Cerebellar nuclear complex (tissue), 1 donor: ENCODE measurements around the gene ARHGEF25.
"Not testable (repeated sequence)": the region's sequence is repeated elsewhere in the genome, so short reads cannot be mapped to it uniquely, and the experiment has no call there.

ENCODE experiments used
- DNase-seq, 2 experiments: peaks; one replicate each; lab custom pipeline; 2025; lab: John Stamatoyannopoulos, UW

ARHGEF25 gene

DNA sequence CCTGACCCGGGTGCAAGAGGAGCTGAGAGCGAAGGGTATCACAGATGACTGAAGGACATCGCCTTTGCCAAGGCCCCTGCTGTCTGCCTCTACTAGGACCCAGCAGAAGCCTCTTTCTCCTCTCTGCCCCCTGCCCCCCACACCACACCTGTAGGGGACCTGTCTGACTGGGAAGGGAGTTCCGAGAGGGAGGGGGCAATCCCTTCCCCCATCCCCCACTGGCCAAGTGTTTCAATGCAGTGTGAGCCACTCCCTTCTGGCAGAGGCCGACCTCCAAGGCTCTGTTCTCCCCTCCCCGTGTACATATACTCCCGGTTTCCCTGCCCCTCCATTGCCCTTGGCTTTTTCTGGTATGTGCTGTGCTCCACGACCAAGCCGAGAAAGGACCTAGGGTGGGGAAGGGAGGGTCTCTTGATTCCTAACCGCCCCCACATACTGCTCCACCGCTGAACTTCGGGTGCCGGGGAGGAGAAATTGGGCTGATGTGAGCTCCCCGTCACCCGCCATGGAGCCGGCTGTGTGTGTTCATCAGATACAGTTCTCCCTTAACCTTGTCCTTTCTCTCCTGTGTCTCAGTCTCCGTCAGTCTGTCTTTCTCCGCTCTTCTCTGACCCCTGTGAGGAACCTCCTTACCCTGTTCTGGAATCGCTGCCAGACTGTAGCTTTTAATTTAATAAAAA is 2.0 kb upstream of the ARHGEF25 start:
- DNase-seq: no peak

DNA sequence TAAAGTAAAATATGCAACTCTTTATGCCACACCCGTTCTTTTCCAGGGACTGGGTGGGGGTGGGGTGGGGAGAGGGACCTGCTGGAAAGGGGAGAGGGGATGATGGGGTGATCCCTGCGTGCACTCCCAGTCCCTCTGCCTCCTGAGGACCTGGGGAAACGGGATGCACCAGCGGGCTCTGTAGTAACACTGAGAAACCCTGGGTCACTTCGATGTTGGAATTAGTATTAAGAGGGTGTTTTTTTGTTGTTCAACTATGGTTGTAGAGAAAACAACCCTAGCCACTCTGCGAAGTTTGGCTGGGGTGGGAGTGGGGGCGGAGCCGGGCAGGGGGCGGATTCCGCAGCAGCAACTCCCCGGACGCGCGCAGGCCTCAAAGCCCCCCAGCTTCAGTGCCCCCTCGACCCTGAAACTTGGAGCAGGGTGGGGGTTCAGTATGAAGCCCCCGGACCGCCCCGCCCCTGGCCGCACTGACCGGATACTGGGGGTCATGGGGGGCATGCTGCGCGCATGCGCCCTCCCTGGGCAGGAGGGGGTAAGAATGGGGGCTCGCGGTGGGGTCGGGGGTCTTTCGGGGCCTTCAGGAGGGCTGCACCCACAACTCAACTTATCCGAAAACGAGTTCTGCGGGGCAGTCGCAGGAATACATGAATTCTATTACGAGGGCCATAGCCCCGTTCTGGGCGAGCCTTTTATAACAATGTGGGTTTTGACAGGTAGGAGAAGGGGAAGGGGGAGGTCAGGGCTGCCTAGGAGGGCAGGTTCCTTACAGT is 1.3 kb upstream of the ARHGEF25 start:
- DNase-seq: no peak

DNA sequence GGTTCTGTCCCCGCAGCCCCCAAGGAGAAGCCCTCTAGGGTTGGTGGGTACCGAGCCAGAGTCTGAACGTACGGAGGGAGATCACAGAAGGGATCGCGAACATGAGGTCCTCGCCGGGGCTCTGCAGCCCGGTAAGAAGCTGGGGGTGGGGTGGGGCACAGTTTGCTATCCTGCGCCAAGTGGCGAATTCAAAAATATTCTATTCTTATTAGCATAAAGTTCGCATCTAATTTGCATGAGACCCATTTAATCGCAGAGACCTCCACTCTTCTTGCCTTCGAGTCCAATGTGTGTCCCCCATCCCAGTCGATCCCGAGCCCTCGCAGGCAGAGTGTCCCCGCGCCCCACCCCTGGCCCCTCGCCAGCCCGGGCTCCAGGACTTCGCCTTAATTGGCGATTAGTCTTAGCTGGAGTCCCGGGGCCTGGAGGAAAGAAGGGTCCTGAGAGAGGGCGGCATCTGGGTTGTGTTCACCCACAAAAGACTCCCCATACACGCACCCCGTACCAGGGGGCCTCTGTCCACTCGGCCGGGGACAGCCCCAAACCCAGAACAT is 604 bp upstream of the ARHGEF25 start:
- no peak for DNase-seq

GRCh38 chr12:57611827-57612710 is 834 bp downstream of the ARHGEF25 start:
- peak in 1 of 2 experiments; percentile 51 for DNase-seq

GRCh38 chr12:57612711-57613426 is 1.6 kb downstream of the ARHGEF25 start:
- DNase-seq: no peak

DNA sequence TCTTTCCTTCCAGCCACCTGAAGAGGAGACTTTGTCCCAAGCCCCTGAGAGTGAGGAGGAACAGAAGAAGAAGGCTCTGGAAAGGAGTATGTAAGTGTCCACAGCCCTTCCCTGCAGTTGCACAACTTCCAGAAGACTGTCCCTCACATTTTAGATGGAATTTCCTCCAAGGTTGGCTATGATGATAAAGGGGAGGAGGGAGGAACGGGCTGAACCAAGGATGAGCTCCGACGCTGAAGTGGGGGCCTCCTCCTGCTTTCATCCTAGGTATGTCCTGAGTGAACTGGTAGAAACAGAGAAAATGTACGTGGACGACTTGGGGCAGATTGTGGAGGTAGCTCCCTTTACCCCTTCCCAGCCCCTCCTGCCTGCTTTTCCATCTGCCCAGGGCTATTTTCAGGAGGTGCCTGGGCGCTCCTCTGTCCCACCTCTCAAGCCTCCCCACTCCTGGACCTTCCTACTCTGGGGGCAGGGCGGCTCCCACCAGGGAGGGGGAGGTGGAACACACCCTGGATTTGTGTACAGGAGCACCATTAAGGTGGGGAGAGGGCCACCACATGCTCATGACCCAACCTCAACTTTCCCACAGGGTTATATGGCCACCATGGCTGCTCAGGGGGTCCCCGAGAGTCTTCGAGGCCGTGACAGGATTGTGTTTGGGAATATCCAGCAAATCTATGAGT is 2.3 kb downstream of the ARHGEF25 start:
- DNase-seq: no peak

- DNase-seq: no peak
Measured at GRCh38 chr12:57614178-57614947, 3.1 kb downstream of the ARHGEF25 start.

GRCh38 chr12:57614948-57615500 is 3.8 kb downstream of the ARHGEF25 start:
- DNase-seq: no peak

DNA sequence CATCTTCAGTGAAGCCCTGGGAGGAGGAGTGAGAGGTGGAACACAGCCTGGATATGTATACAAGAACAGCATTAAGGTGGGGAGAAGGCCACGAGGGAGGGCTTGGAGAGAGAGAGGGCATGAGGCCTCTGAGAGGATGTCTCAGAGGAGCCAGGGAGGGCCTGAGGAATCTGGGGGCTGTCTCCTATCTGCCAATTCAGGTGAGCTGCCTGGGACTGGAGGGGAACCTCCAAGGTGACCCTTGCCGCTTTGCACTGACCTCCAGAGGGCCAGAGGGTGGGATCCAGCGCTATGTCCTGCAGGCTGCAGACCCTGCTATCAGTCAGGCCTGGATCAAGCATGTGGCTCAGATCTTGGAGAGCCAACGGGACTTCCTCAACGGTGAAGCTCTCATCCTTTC is 4.4 kb downstream of the ARHGEF25 start:
- no peak for DNase-seq

DNA sequence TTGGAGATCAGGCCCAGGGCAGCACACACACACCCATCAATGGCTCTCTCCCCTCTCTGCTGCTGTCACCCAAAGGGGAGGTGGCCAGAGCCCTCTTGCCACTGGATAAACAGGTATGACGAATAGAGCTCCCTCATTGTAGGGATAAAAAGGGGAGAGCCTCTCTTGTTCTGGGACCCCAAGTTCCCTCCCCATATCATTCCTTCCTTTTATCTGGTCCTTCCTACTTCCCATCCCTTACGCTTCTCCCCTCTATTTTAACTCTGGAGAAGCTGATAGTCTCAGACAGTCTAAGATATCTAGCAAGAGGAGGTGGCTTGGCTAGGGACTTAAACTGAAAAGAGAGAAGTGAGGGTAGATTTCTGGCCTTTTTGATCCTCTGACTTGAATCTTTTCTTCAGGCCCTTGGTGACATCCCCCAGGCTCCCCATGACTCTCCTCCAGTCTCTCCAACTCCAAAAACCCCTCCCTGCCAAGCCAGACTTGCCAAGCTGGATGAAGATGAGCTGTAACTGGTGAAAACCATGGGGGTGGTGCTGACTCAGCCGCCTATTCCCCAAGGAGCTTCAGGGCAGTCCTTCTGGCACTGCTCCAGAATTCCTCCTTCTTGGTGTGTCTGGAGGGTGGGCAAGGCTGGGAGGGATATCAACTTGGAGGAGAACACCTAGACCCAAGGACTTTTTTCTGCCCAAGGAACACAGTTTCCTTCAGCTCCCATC is 5.3 kb downstream of the ARHGEF25 start:
- DNase-seq: no peak

DNA sequence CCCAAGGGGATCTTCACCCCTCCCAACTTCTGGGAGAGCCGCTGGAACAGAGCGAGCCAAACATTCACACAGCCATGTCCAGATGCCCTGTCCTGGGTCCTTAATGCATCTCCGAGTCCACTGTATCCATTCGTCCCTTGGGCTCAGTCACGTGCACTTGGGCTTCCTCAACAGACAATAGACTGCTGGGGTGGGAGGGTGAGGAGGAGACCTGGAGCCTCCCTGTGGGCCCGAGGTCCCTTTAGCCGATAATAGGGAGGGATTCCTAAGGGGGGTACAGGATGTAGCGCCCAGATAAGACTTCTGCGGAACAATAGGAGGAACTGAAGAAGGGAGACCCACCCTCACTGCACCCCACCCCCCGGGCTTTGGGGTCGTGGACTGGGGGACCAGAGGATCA is 6.7 kb downstream of the ARHGEF25 start:
- DNase-seq: no peak

DNA sequence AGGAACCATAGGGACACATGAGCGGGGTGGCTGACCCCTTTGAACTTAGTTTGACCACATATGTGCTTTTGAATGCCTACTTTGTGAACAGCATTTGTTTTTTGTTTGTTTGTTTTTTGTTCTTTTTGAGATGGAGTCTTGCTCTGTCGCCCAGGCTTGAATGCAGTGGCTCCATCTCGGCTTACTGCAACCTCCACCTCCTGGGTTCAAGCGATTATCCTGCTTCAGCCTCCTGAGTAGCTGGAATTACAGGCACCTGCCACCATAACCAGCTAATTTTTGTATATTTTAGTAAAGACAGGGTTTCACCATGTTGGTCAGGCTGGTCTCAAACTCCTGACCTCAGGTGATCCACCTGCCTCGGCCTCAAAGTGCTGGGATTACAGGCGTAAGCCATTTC is 7.2 kb downstream of the ARHGEF25 start:
- not testable (repeated sequence) for DNase-seq

- DNase-seq: no peak
Measured at GRCh38 chr12:57618966-57619433, 7.8 kb downstream of the ARHGEF25 start.

- DNase-seq: no peak
Measured at GRCh38 chr12:57619434-57620244, 8.4 kb downstream of the ARHGEF25 start.

- no peak for DNase-seq
Measured at GRCh38 chr12:57620245-57620935, 9.2 kb downstream of the ARHGEF25 start.

DNA sequence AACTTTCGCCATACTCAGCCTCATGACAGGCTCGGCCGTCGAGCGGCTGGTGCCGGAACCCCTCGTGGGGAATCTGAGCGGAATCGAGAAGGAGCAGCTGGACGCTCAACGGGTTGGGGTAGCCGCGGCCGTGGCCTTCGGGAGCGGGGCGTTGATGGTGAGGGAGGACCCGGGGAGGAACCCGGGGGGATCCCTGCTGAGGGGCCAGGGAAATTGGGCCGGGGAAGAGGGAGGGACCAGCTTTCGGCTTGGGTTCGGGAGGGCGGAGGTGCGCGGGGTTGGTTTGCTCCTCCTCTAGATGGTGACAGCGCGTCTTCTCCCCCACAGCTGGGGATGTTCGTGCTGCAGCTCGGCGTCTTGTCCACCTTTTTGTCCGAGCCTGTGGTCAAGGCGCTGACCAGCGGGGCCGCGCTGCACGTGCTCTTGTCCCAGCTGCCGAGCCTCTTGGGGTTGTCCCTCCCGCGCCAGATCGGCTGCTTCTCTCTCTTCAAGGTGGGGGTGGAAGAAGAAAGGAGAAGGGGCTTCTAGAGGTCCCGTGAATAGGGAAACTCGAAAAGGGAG is 9.8 kb downstream of the ARHGEF25 start:
- DNase-seq: no peak
